Stimulated activated CD8-positive, alpha-beta memory T cell treated with anti-CD3 and anti-CD28 coated beads, Interleukin-4, amount 100 ng/mL, for 1 hour (primary cell): ENCODE results near the gene CCDC88A.
"Not testable (repeated sequence)": the region's sequence is repeated elsewhere in the genome, so short reads cannot be mapped to it uniquely, and the experiment has no call there.

Source experiments
- DNase-seq, 2 donors: peaks; one replicate each; pipeline ENCODE4 v3.0.0-alpha.2; 2020; ENCODE audit warnings: low read depth in 2 of 2, low spot score in 1 of 2

CCDC88A gene

DNA sequence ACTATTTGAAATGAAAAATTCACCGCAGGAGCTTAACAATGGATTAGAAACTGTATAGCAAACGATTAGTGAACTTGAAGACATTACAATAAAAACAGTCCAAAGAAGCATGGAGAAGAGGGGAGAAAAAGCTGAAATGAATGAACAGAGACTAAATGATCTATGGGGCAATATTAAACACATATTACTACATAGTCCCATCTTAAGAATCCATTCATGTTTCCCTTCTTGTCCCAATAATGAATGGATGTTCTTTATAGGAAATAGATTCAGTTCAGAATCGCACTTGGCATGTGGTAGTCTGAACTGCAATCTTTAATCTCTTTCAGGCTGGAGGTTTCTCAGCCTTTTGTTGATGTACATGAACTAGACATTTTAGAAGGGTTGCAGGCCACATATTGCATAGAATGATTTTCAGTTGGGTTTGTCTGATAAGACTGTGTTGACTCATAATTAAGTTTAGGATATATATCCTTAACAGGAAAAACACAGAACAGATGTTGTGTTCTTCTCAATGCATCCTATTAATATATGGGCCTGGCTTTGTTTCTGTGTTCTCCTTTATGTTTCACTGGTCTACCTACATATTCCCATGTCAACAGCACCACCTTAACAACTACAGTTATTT, 27.9 kb downstream of the CCDC88A start:
- no peak for DNase-seq

DNA sequence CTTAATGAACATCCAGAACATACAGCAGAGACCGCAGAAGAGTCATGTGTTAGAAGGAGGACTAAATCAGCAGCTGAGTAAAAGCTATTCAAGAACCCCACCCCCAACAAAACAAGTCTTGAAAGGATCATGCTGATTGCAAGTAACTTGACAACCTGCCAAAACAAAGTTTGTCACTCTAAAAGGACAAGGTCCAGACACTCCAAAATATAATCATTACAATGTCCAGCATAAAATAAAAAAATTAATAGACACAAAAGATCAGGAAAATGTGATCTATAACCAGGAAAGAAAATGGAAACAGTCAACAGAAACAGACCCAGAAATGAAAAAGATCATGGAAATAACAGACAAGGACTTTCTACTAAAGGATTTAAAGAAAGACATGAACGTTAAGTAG, 28.5 kb downstream of the CCDC88A start:
- DNase-seq: no peak

DNA sequence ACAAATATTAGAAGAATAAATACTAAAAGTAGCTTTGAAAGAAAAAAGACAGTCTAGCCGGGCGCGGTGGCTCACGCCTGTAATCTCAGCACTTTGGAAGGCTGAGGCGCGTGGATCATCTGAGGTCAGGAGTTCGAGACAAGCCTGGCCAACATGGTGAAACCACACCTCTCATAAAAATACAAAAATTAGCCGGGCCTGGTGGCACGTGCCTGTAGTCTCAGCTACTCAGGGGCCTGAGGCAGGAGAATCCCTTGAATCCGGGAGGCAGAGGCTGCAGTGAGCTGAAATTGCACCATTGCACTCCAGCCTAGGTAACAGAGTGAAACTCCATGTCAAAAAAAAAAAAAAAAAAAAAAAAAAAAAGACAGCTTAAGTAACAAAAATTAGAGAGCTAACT, 34.1 kb downstream of the CCDC88A start:
- not testable (repeated sequence) for DNase-seq

DNA sequence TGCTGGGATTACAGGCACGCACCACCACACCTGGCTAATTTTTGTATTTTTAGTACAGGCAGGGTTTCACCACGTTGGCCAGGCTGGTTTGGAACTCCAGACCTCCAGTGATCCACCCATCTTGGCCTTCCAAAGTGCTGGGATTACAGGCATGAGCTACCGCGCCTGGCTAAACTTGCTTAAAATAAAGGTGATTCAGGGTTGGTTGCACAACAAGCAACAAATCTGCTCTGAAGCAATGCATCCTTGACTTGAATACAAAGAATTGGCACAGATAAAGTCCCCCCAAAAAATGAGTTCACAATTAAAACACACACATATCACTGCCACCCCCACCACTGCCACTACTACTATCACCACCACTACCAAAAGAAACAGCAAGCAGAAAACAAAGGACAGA, 34.9 kb downstream of the CCDC88A start:
- no peak for DNase-seq

GRCh38 chr2:55371376-55371775, 48.3 kb downstream of the CCDC88A start:
- DNase-seq: no peak

- no peak for DNase-seq
These were observed 49.4 kb downstream of the CCDC88A start for GRCh38 chr2:55370208-55370607.

DNA sequence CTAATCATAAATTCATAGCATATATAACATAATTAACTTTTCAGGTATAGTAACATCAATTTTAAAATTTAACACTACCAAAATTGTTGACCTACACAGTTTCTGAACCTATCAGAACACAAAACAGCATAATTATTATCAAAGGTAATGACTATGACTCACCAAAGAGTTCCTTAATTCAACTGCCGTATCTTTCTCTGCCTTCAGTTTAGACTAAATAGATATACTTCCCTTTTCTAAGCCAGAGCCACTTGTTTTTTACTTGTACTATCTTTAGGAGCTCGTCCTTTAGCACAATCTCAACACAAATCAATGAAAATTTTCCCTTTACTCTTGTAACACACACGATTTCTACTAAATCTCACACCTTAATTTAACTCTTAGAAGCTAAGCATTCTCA, 54.4 kb downstream of the CCDC88A start:
- DNase-seq: no peak

DNA sequence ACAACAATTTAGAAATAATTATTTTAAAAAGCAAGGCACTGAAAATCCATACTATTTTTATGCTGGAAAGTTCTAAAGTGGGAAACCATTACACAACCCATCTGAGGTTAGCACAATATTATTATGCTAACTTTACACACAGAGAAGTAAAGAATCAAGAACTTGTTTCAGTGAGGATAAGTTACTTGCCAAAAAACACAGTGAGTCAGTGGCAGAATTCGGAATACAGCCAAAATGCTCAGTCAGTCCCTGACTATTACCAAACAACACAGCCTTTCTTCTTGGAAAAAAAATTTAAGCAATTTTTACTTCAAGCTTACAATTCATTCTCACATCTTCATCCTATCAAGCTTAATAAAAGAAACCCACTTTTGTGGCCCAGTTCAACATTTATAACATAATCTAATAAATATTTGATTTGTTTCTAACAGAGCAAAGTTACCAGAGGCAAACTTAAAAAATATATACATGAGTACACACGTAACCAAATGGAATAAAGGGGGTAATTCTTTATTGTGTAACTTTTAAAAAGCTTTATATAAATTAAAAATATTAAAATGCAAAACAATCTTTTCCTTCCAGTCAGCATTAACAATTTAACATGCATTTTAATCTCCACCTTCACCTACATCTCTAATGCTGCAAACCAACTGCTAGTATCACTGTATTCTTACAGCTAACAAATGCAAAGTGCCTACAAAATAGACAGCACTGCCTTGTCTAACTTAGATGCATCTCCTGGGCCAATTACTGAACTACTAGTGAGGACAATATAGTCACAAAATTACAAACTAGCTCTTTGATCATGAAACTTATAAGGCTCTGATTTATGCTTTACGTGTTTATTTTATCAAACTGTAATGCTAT, 55.2 kb downstream of the CCDC88A start:
- DNase-seq: no peak

DNA sequence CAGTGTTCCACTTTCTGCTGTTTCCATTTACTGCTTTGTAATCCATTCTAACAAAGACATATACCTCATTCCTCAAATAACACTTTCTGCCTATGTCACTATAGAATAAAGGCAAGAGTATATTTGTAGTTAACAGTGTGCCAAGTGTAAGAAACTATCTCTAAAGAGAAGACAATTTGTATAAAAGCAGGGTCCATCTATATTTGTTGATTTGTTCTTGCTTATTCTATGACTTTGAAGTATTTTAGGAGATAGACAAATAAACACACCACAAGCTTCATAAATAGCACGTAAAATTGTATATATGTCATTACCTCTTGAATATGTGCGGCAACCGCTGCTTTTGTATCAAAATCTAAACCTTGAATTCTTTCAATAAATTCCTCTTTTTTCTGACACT, 56.0 kb downstream of the CCDC88A start:
- no peak for DNase-seq

GRCh38 chr2:55361465-55362189, 58.0 kb downstream of the CCDC88A start:
- no peak for DNase-seq

GRCh38 chr2:55358451-55358850, 61.2 kb downstream of the CCDC88A start:
- no peak for DNase-seq

DNA sequence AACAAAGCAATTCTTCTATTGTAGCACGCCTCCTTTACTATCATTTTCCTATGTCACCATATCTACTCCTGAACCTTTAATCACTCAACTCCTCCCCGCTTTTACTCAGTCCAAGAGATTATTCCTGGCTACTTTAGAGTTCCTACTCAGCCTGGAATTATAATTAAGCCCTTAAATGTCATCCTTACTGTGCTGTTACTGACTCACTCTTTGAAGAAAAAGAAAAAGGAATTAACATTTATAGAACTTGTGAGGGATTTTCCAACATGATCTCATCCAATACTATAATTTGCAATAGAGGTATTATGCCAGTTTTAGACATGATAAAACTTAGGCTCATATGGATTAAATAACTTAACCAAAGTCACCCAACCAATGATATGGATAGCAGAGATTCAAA, 61.7 kb downstream of the CCDC88A start:
- DNase-seq: no peak

GRCh38 chr2:55357164-55357563, 62.5 kb downstream of the CCDC88A start:
- no peak for DNase-seq

GRCh38 chr2:55356136-55356535, 63.5 kb downstream of the CCDC88A start:
- DNase-seq: not testable (repeated sequence)

GRCh38 chr2:55355451-55355850, 64.2 kb downstream of the CCDC88A start:
- no peak for DNase-seq

DNA sequence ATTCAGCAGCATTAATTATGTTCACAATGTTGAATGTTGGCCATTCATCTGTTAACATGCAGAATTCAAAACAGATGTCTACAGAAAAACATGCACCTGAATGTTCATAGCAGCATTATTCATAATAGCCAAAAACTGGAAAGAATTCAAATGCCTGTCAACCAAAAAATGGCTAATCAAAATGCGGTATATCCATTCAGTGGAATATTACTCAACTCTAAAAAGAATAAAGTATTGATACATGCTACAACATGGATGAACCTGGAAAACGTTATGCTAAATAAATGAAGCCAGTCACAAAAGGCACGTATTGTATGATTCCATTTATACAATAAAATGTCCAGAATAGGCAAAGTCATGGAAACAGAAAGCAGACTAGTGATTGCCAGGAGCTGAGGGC, 68.0 kb downstream of the CCDC88A start:
- DNase-seq: no peak

DNA sequence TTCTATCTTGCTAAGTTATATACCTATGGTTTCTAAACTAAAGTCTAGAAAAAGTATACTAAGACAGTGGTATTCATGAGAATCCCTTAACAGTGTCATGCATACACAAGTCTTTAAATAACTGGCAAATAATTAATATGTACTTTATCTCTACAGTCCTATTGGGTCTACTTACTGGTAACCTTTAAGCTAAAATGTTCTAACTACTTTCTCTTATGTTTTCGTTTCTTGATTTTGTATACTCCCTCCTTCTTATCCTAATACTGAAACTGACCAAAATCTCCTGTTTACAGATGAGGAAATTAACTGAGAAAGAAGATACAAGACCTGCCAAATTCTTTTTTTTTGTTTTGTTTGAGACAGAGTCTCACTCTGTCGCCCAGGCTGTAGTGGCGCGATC, 74.6 kb downstream of the CCDC88A start:
- no peak for DNase-seq

DNA sequence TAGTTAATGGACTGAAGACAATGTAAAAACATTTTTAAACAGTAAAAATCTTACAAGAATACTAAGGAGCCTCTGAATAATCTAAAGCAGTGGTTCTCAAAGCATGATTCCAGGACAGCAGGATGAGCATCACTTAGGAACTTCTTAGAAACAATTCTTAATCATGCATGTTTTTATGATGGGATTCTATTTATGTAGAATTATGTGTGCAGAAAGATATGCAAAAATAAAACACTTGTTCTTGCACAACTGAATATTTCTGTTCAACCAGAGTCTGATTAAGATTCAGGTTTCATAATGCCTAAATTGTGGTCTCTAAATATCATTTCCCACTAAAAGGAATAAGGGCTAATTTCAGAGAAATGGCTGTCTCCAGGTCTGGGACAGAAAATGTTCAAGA, 81.4 kb downstream of the CCDC88A start:
- no peak for DNase-seq

- DNase-seq: no peak
These were observed 84.9 kb downstream of the CCDC88A start for GRCh38 chr2:55334728-55335127.

GRCh38 chr2:55330541-55331297, 88.9 kb downstream of the CCDC88A start:
- DNase-seq: no peak

- no peak for DNase-seq
These were observed 92.0 kb downstream of the CCDC88A start for GRCh38 chr2:55327470-55328230.
